Measurements from ENCODE around the gene LAMA2. TPM values are rescaled to one million over a fixed set of nuclear protein-coding genes. Genes with fewer than 3 reads are reported as not detected.

The LAMA2 gene
- total and polyA plus RNA-seq, 2 donors (not counting 3 experiments of a cell fraction or from before 2014, with no cell fraction given) = 0.51 to 0.75 TPM

- FAIRE-seq = no peak
- intact Hi-C loops (cut with micrococcal nuclease) = no loop called here
- Histone ChIP-seq H3K79me2 (ENCODE audit: control insufficient read depth, insufficient read depth, low read length) (no peaks in the 10 kb centered on the region), H3K27me3 (ENCODE audit: control insufficient read depth in 2 of 2, insufficient read depth in 2 of 2, low read length in 2 of 2) (no peaks in the 10 kb centered on the region), H3K9me1 (replicated peaks; ENCODE audit: control insufficient read depth, extremely low read depth, insufficient read depth, low read length) (no peaks in the 10 kb centered on the region), H3K4me2 (ENCODE audit: insufficient read depth, low read length) (no peak overlapping the region), H3K9me3 (replicated peaks; ENCODE audit: control insufficient read depth, insufficient read depth, low read length) (no peaks in the 10 kb centered on the region), H4K20me1 (replicated peaks; ENCODE audit: control insufficient read depth, extremely low read depth, insufficient read depth, low read length) (no peaks in the 10 kb centered on the region), H2AFZ (ENCODE audit: low read depth, low read length) (no peak overlapping the region), H3K9ac (replicated peaks; ENCODE audit: extremely low read depth, insufficient read depth, low read length) (no peak overlapping the region), H3K4me3 (replicated peaks in 1 of 3; ENCODE audit: insufficient read depth in 1 of 3, low read depth in 1 of 3, low read length in 3 of 3) (no peak overlapping the region), H3K27ac (ENCODE audit: insufficient read depth, low read depth, low read length) (no peak overlapping the region), H3K4me1 (ENCODE audit: control insufficient read depth, extremely low read depth, insufficient read depth, low read length) (no peaks in the 10 kb centered on the region), H3K36me3 (ENCODE audit: control insufficient read depth in 2 of 2, extremely low read depth in 1 of 2, insufficient read depth in 2 of 2, low read length in 2 of 2) (no peaks in the 10 kb centered on the region)
- BruUV-seq (replicated peaks) = no TSS peak
- TF ChIP-seq, protein P1, sequence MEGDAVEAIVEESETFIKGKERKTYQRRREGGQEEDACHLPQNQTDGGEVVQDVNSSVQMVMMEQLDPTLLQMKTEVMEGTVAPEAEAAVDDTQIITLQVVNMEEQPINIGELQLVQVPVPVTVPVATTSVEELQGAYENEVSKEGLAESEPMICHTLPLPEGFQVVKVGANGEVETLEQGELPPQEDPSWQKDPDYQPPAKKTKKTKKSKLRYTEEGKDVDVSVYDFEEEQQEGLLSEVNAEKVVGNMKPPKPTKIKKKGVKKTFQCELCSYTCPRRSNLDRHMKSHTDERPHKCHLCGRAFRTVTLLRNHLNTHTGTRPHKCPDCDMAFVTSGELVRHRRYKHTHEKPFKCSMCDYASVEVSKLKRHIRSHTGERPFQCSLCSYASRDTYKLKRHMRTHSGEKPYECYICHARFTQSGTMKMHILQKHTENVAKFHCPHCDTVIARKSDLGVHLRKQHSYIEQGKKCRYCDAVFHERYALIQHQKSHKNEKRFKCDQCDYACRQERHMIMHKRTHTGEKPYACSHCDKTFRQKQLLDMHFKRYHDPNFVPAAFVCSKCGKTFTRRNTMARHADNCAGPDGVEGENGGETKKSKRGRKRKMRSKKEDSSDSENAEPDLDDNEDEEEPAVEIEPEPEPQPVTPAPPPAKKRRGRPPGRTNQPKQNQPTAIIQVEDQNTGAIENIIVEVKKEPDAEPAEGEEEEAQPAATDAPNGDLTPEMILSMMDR (IDR thresholded peaks at IDR 0.05; ENCODE audit: extremely low read depth in 1 of 2, insufficient read depth in 1 of 2, low read depth in 1 of 2, low read length in 2 of 2) = no peak
- TF ChIP-seq EZH2 (IDR thresholded peaks at IDR 0.05; ENCODE audit: borderline replicate concordance, low read depth, low read length, severe bottlenecking) = no peak
- TF ChIP-seq POLR2A (IDR thresholded peaks at IDR 0.05; ENCODE audit: low read depth, low read length) = no peak
- TF ChIP-seq MYC (IDR thresholded peaks at IDR 0.05; ENCODE audit: low read depth, low read length) = no peak
- no peak for DNase-seq (ENCODE audit: low read depth, low spot score)
- dilution Hi-C loops (cut with MboI; ENCODE audit: extremely low pct_ligation_motif_present, low sequenced_read_pairs) = no loop called here
- ChIA-PET CTCF (no interaction called here), POLR2A (no interaction called here)
Observed at GRCh38 chr6:129110690-129111343, 227.9 kb downstream of the LAMA2 start.

DNA sequence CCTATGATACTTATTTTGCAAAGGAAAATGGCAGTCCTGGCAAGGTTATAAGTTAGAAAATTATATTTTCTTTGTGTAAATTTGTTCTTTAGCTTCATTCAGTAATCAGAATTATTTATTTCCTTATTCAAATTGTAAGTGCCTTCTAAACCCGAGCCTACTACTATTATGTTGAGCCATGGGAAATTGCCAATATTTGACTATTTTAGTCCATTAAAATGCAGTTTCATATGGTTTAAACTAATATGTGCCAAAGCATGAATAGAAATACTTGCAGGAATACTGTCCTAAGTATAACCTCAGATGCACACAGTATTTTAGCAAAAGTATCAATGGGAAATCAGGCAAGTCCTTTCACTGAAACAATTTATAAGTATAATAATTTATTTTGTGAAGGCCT, 228.4 kb downstream of the LAMA2 start:
- intact Hi-C loops (cut with micrococcal nuclease) = no loop called here
- Histone ChIP-seq H3K27me3 (ENCODE audit: control insufficient read depth in 2 of 2, insufficient read depth in 2 of 2, low read length in 2 of 2) (no peaks in the 10 kb centered on the region), H3K79me2 (ENCODE audit: control insufficient read depth, insufficient read depth, low read length) (no peaks in the 10 kb centered on the region), H3K9me1 (replicated peaks; ENCODE audit: control insufficient read depth, extremely low read depth, insufficient read depth, low read length) (no peaks in the 10 kb centered on the region), H3K9me3 (replicated peaks; ENCODE audit: control insufficient read depth, insufficient read depth, low read length) (no peaks in the 10 kb centered on the region), H3K4me1 (ENCODE audit: control insufficient read depth, extremely low read depth, insufficient read depth, low read length) (no peaks in the 10 kb centered on the region), H3K4me3 (replicated peaks in 1 of 3; ENCODE audit: insufficient read depth in 1 of 3, low read depth in 1 of 3, low read length in 3 of 3) (no peak overlapping the region), H2AFZ (ENCODE audit: low read depth, low read length) (no peak overlapping the region), H3K4me2 (ENCODE audit: insufficient read depth, low read length) (no peak overlapping the region), H3K9ac (replicated peaks; ENCODE audit: extremely low read depth, insufficient read depth, low read length) (no peak overlapping the region), H3K27ac (ENCODE audit: insufficient read depth, low read depth, low read length) (no peak overlapping the region), H3K36me3 (ENCODE audit: control insufficient read depth in 2 of 2, extremely low read depth in 1 of 2, insufficient read depth in 2 of 2, low read length in 2 of 2) (no peaks in the 10 kb centered on the region), H4K20me1 (replicated peaks; ENCODE audit: control insufficient read depth, extremely low read depth, insufficient read depth, low read length) (no peaks in the 10 kb centered on the region)
- POLR2A ChIA-PET = no interaction called here
- CTCF ChIA-PET = no interaction called here
- FAIRE-seq (no peak), DNase-seq (ENCODE audit: low read depth, low spot score) (no peak)
- dilution Hi-C loops (cut with MboI; ENCODE audit: extremely low pct_ligation_motif_present, low sequenced_read_pairs) = no loop called here
- TF ChIP-seq EZH2 (IDR thresholded peaks at IDR 0.05; ENCODE audit: borderline replicate concordance, low read depth, low read length, severe bottlenecking) (no peak), POLR2AphosphoS5 (IDR thresholded peaks at IDR 0.05; ENCODE audit: insufficient read depth, low read depth, low read length) (no peak), FOS (IDR thresholded peaks at IDR 0.05; ENCODE audit: borderline replicate concordance, insufficient read depth, low read length) (no peak)
- no TSS peak for BruUV-seq (replicated peaks)

Data from endothelial cell of umbilical vein (primary cell).